ENCODE data around the gene PFKFB4.

Gene PFKFB4

GRCh38 chr3:48571938-48572337 lies 15.3 kb upstream of the PFKFB4 start:
- Histone ChIP-seq H3K9me3 (no peaks in the 10 kb centered on the region), H3K36me3 (no peaks in the 10 kb centered on the region), H3K4me3 (ENCODE audit: low read depth in 1 of 2, low read length in 1 of 2) (no peak overlapping the region)

GRCh38 chr3:48569808-48570450 lies 13.3 kb upstream of the PFKFB4 start:
- H3K9me3 ChIP-seq: no peaks in the 10 kb centered on the region
- H3K27me3 ChIP-seq: no peaks in the 10 kb centered on the region
- H3K36me3 ChIP-seq: no peaks in the 10 kb centered on the region
- no peak for TF ChIP-seq CTCF (IDR thresholded peaks at IDR 0.05)
- no peak overlapping the region for H3K27ac ChIP-seq
- no peak overlapping the region for H3K4me3 ChIP-seq (ENCODE audit: low read depth in 1 of 2, low read length in 1 of 2)
- H3K4me1 ChIP-seq (ENCODE audit: control insufficient read depth in 1 of 2, insufficient read depth in 1 of 2, low read depth in 1 of 2, low read length in 1 of 2): no peaks in the 10 kb centered on the region

More at GRCh38 chr3:48571938-48572337, 15.3 kb upstream of the PFKFB4 start:
- Histone ChIP-seq H3K27me3 (no peaks in the 10 kb centered on the region), H3K4me1 (ENCODE audit: control insufficient read depth in 1 of 2, insufficient read depth in 1 of 2, low read depth in 1 of 2, low read length in 1 of 2) (no peaks in the 10 kb centered on the region), H3K27ac (no peak overlapping the region)
- TF ChIP-seq CTCF (IDR thresholded peaks at IDR 0.05): no peak

GRCh38 chr3:48569400-48569799 lies 12.8 kb upstream of the PFKFB4 start:
- no peak overlapping the region for H3K4me3 ChIP-seq (ENCODE audit: low read depth in 1 of 2, low read length in 1 of 2)
- H3K9me3 ChIP-seq: no peaks in the 10 kb centered on the region
- no peaks in the 10 kb centered on the region for H3K27me3 ChIP-seq
- no peaks in the 10 kb centered on the region for H3K36me3 ChIP-seq
- no peak overlapping the region for H3K27ac ChIP-seq
- no peak for TF ChIP-seq CTCF (IDR thresholded peaks at IDR 0.05)
- H3K4me1 ChIP-seq (ENCODE audit: control insufficient read depth in 1 of 2, insufficient read depth in 1 of 2, low read depth in 1 of 2, low read length in 1 of 2): no peaks in the 10 kb centered on the region

- no peaks in the 10 kb centered on the region for H3K4me1 ChIP-seq (ENCODE audit: control insufficient read depth in 1 of 2, insufficient read depth in 1 of 2, low read depth in 1 of 2, low read length in 1 of 2)
- H3K27ac ChIP-seq: no peak overlapping the region
- no peak for TF ChIP-seq CTCF (IDR thresholded peaks at IDR 0.05)
- no peak overlapping the region for H3K4me3 ChIP-seq (ENCODE audit: low read depth in 1 of 2, low read length in 1 of 2)
- H3K27me3 ChIP-seq: no peaks in the 10 kb centered on the region
- no peaks in the 10 kb centered on the region for H3K36me3 ChIP-seq
- no peaks in the 10 kb centered on the region for H3K9me3 ChIP-seq
These were observed 11.9 kb upstream of the PFKFB4 start for GRCh38 chr3:48568476-48568875.

- TF ChIP-seq CTCF (IDR thresholded peaks at IDR 0.05): no peak
- H3K4me3 ChIP-seq (ENCODE audit: low read depth in 1 of 2, low read length in 1 of 2): no peak overlapping the region
- H3K27me3 ChIP-seq: no peaks in the 10 kb centered on the region
- no peaks in the 10 kb centered on the region for H3K4me1 ChIP-seq (ENCODE audit: control insufficient read depth in 1 of 2, insufficient read depth in 1 of 2, low read depth in 1 of 2, low read length in 1 of 2)
- H3K27ac ChIP-seq: no peak overlapping the region
- H3K9me3 ChIP-seq: no peaks in the 10 kb centered on the region
- no peaks in the 10 kb centered on the region for H3K36me3 ChIP-seq
These were observed 10.9 kb upstream of the PFKFB4 start for GRCh38 chr3:48567500-48567899.

Measured in neutrophil (primary cell).